H1 (cell line): ENCODE data around the gene USP12. TPM values are rescaled to one million over a fixed set of nuclear protein-coding genes. Genes with fewer than 3 reads are reported as not detected.

ENCODE experiments used
- CTCF ChIA-PET: fragments of 300-600 bp; sonication (Branson Sonifier 250); formaldehyde crosslinking; loops from one replicate; lab custom pipeline; 2021; ENCODE audit not compliant: partially characterized antibody; lab: Charles Lee
- POLR2A ChIA-PET: fragments of 300-600 bp; sonication (Branson Sonifier 250); formaldehyde crosslinking; loops from one replicate; lab custom pipeline; 2021; ENCODE audit warnings: inconsistent platforms; ENCODE audit not compliant: partially characterized antibody; lab: Charles Lee
- DNase-seq, 2 experiments: peaks; one replicate each; pipeline versions ENCODE4 v3.0.0 to v3.0.0-alpha.2; 2010 to 2022; ENCODE audit warnings: low spot score in 2 of 2, low read depth in 1 of 2, mixed read lengths in 1 of 2
- FAIRE-seq: peaks from 2 replicates; lab custom pipeline; 2011; peaks lifted over from hg19 to GRCh38; lab: Jason Lieb, UNC
- H2AFZ ChIP-seq: 2 replicates; pipeline ENCODE4 v1.8.1; 2012; ENCODE audit warnings: low read length, inconsistent platforms
- H2AK5ac ChIP-seq: 2 replicates; pipeline ENCODE4 v1.6.1; 2013; ENCODE audit warnings: low read depth, low read length
- H2BK120ac ChIP-seq: replicated peaks from 2 replicates; pipeline ENCODE3; 2013; ENCODE audit warnings: low read depth, low read length, inconsistent platforms
- H2BK12ac ChIP-seq: 2 replicates; pipeline ENCODE4 v1.6.1; 2013; ENCODE audit warnings: low read depth, low read length
- H2BK15ac ChIP-seq: 2 replicates; pipeline ENCODE4 v1.6.1; 2013; ENCODE audit warnings: low read length
- H2BK20ac ChIP-seq: 2 replicates; pipeline ENCODE4 v1.6.1; 2013; ENCODE audit warnings: low read length
- H2BK5ac ChIP-seq: 2 replicates; pipeline ENCODE4 v1.6.1; 2013; ENCODE audit warnings: low read depth, low read length
- H3K14ac ChIP-seq: 2 replicates; pipeline ENCODE4 v1.6.1; 2013; ENCODE audit warnings: inconsistent platforms; ENCODE audit not compliant: insufficient read length
- H3K18ac ChIP-seq: 2 replicates; pipeline ENCODE4 v1.6.1; 2013; ENCODE audit warnings: low read length; ENCODE audit errors: extremely low read depth
- H3K23ac ChIP-seq: 2 replicates; pipeline ENCODE4 v1.6.1; 2013; ENCODE audit warnings: inconsistent platforms; ENCODE audit not compliant: insufficient read length
- H3K23me2 ChIP-seq: 2 replicates; pipeline ENCODE4 v1.6.1; 2013; ENCODE audit warnings: low read depth, low read length
- H3K27ac ChIP-seq: 2 replicates; pipeline ENCODE4 v1.6.1; 2011; ENCODE audit warnings: low read depth, low read length, inconsistent platforms
- H3K27me3 ChIP-seq, 4 experiments: replicated peaks in 1 of 4; 1 replicate in 1 of 4; 2 replicates in 3 of 4; pipeline versions ENCODE4 v1.6.1 to v1.8.1; 2011 to 2013; ENCODE audit warnings: low read length in 3 of 4, mild to moderate bottlenecking in 3 of 4, inconsistent platforms in 2 of 4, mixed read lengths in 2 of 4, moderate library complexity in 1 of 4; ENCODE audit not compliant: control insufficient read depth in 3 of 4, insufficient read depth in 3 of 4; ENCODE audit errors: extremely low read depth in 1 of 4
- H3K36me3 ChIP-seq, 4 experiments: 2 replicates each; pipeline versions ENCODE4 v1.6.1 to v1.8.1; 2011 to 2013; ENCODE audit warnings: mild to moderate bottlenecking in 4 of 4, low read length in 3 of 4, moderate library complexity in 2 of 4, control low read depth in 1 of 4, inconsistent platforms in 1 of 4; ENCODE audit not compliant: insufficient read depth in 4 of 4, control insufficient read depth in 2 of 4
- H3K4ac ChIP-seq: replicated peaks from 2 replicates; pipeline ENCODE3; 2013; ENCODE audit warnings: low read length, low read depth, mixed read lengths, inconsistent platforms; ENCODE audit not compliant: insufficient read length
- H3K4me1 ChIP-seq, 4 experiments: replicated peaks in 1 of 4; 1 replicate in 1 of 4; 2 replicates in 3 of 4; pipeline versions ENCODE4 v1.6.1 to v1.8.1; 2011 to 2013; ENCODE audit warnings: low read length in 3 of 4, inconsistent platforms in 2 of 4, mixed read lengths in 1 of 4; ENCODE audit not compliant: insufficient read depth in 4 of 4, control insufficient read depth in 3 of 4
- H3K4me2 ChIP-seq, 2 experiments: 2 replicates each; pipeline versions ENCODE4 v1.6.1 to v1.8.1; 2011 to 2013; ENCODE audit warnings: low read depth in 2 of 2, low read length in 2 of 2, control low read depth in 1 of 2, inconsistent platforms in 1 of 2, mild to moderate bottlenecking in 1 of 2; ENCODE audit not compliant: insufficient read depth in 1 of 2
- H3K4me3 ChIP-seq, 4 experiments: fragments of 200-600, 300-600 bp in 1 of 4; sonication (generic), shearing (Covaris generic), sonication (Bioruptor Twin) in 1 of 4; 2 replicates each; pipeline versions ENCODE4 v1.5.1 to v1.8.1; 2011 to 2016; ENCODE audit warnings: low read length in 4 of 4, low read depth in 3 of 4, control low read depth in 2 of 4, inconsistent platforms in 2 of 4, mild to moderate bottlenecking in 2 of 4, mixed read lengths in 1 of 4, moderate library complexity in 1 of 4; ENCODE audit not compliant: insufficient read depth in 2 of 4; ENCODE audit errors: extremely low read depth in 1 of 4
- H3K56ac ChIP-seq: replicated peaks from 2 replicates; pipeline ENCODE3; 2013; ENCODE audit warnings: low read depth, mild to moderate bottlenecking, mixed read lengths, low read length, inconsistent platforms; ENCODE audit not compliant: insufficient read length
- H3K79me1 ChIP-seq: 2 replicates; pipeline ENCODE4 v1.6.1; 2013; ENCODE audit warnings: low read depth, low read length, control low read depth
- H3K79me2 ChIP-seq, 2 experiments: 2 replicates each; pipeline versions ENCODE4 v1.6.1 to v1.8.1; 2012 to 2013; ENCODE audit warnings: low read length in 2 of 2, mild to moderate bottlenecking in 2 of 2, inconsistent platforms in 1 of 2; ENCODE audit not compliant: insufficient read depth in 2 of 2, control insufficient read depth in 1 of 2
- H3K9ac ChIP-seq, 4 experiments: replicated peaks in 1 of 4; 1 replicate in 1 of 4; 2 replicates in 3 of 4; pipeline versions ENCODE4 v1.6.1 to v1.8.1; 2011 to 2013; ENCODE audit warnings: low read depth in 3 of 4, low read length in 3 of 4, control low read depth in 2 of 4, mild to moderate bottlenecking in 2 of 4, moderate library complexity in 2 of 4, inconsistent platforms in 1 of 4; ENCODE audit errors: extremely low read depth in 1 of 4
- H3K9me3 ChIP-seq, 2 experiments: 2 replicates each; pipeline versions ENCODE4 v1.6.1 to v1.8.1; 2012 to 2013; ENCODE audit warnings: mild to moderate bottlenecking in 2 of 2, moderate library complexity in 2 of 2, control low read depth in 1 of 2, inconsistent platforms in 1 of 2, low read depth in 1 of 2, low read length in 1 of 2, mixed read lengths in 1 of 2; ENCODE audit not compliant: insufficient read depth in 2 of 2
- H4K20me1 ChIP-seq, 2 experiments: replicated peaks in 1 of 2; 2 replicates each; pipeline versions ENCODE3 to v1.8.1; 2011 to 2013; ENCODE audit warnings: inconsistent platforms in 2 of 2, low read length in 2 of 2, mild to moderate bottlenecking in 1 of 2; ENCODE audit not compliant: insufficient read depth in 2 of 2, control insufficient read depth in 1 of 2
- H4K5ac ChIP-seq: 2 replicates; pipeline ENCODE4 v1.6.1; 2013; ENCODE audit warnings: low read length, low read depth, mixed read lengths, inconsistent platforms; ENCODE audit not compliant: insufficient read length
- H4K8ac ChIP-seq: 2 replicates; pipeline ENCODE4 v1.8.0; 2013; ENCODE audit warnings: mild to moderate bottlenecking, moderate library complexity, low read length, inconsistent platforms; ENCODE audit not compliant: insufficient read depth; ENCODE audit errors: extremely low read depth
- H4K91ac ChIP-seq: replicated peaks from 2 replicates; pipeline ENCODE3; 2013; ENCODE audit warnings: low read length, mixed read lengths, inconsistent platforms; ENCODE audit not compliant: insufficient read length
- PHF8 ChIP-seq: fragments of 200-600 bp; sonication (generic); conservative IDR thresholded peaks from 2 replicates; pipeline ENCODE4 v1.7.1; 2012; ENCODE audit warnings: low read depth, mild to moderate bottlenecking, inconsistent platforms, low read length, moderate library complexity
- WGBS, 2 experiments: shearing (Covaris generic) in 1 of 2; methylation state at CpG; one replicate each; pipeline versions ENCODE4 v1.1.6 to v1.1.7; 2013 to 2015; ENCODE audit warnings: low lambda C conversion rate in 2 of 2, mixed read lengths in 2 of 2, inconsistent platforms in 1 of 2, low coverage in 1 of 2, missing lambda C conversion rate in 1 of 2; ENCODE audit not compliant: insufficient replicate concordance in 2 of 2, insufficient coverage in 1 of 2, insufficient read length in 1 of 2; ENCODE audit errors: extremely low coverage in 1 of 2, missing lambda C conversion rate in 1 of 2; 5-methylcytosine and 5-hydroxymethylcytosine counted together
- polyA plus RNA-seq, 7 experiments: library from polyadenylated mRNA; depleted of rRNA in 3 of 7; stranded (reverse) in 5 of 7; unstranded in 2 of 7; fragments of >200 nt in 5 of 7; fragments of 200-250 nt in 2 of 7; gene quantifications; 1 replicate in 5 of 7; 2 replicates in 1 of 7; 4 replicates in 1 of 7; pipeline versions ENCODE4 v1.2.1 to v1.2.3, GENCODE V29; 2011 to 2013; ENCODE audit warnings: missing spikeins in 2 of 7, mixed read lengths in 2 of 7
- total RNA-seq: library from RNA; stranded (reverse); fragmentation: NEBNext Ultra II Directional; extraction: Animal tissue kit (Norgen Biotek cat#: 25700); gene quantifications from 2 replicates; pipeline ENCODE4 v1.2.1, GENCODE V29; 2021

The USP12 gene
- total and polyA plus RNA-seq, 2 of the 8 experiments (the other 6 are each of a cell fraction or from before 2014, with no cell fraction given) = 4.0 to 30.0 TPM

GRCh38 chr13:27026396-27026795 is 145.2 kb downstream of the USP12 start:
- no peak for FAIRE-seq
- no peaks in the 10 kb centered on the region for H3K79me1 ChIP-seq
- H3K4me2 ChIP-seq = no peak overlapping the region
- H3K27ac ChIP-seq = no peak overlapping the region
- H3K36me3 ChIP-seq = no peaks in the 10 kb centered on the region
- H3K4me3 ChIP-seq = no peak overlapping the region
- WGBS, 2 experiments = 89% methylated on average over 6 of the region's 6 CpGs; no CpG with 5 or more reads in 1 of the 2 experiments
- no peak overlapping the region for H2BK12ac ChIP-seq
- H3K23ac ChIP-seq = no peak overlapping the region
- H3K27me3 ChIP-seq = no peaks in the 10 kb centered on the region; a peak in 1 of 7 replicates
- no peak overlapping the region for H3K18ac ChIP-seq
- no peaks in the 10 kb centered on the region for H3K9me3 ChIP-seq
- H2BK120ac ChIP-seq = no peak overlapping the region
- H2BK20ac ChIP-seq = no peak overlapping the region
- POLR2A ChIA-PET = interaction anchor here (1.5 kb wide), 1 partner anchor 19 kb away, joined by 3 read pairs; no protein-coding TSS in a partner anchor
- DNase-seq = no peak
- H3K23me2 ChIP-seq = no peaks in the 10 kb centered on the region
- no peaks in the 10 kb centered on the region for H3K79me2 ChIP-seq
- no peak overlapping the region for H4K91ac ChIP-seq
- no peak overlapping the region for H2AK5ac ChIP-seq
- H3K14ac ChIP-seq = no peak overlapping the region
- H4K20me1 ChIP-seq = no peaks in the 10 kb centered on the region
- no peak overlapping the region for H3K56ac ChIP-seq
- H2BK15ac ChIP-seq = no peak overlapping the region
- TF ChIP-seq PHF8 = no peak
- H3K4ac ChIP-seq = no peak overlapping the region
- CTCF ChIA-PET = interaction anchor here (1.5 to 1.7 kb wide), 2 partner anchors 41 to 54 kb away, joined by 4 to 6 read pairs; no protein-coding TSS in a partner anchor
- H2AFZ ChIP-seq = no peak overlapping the region
- no peak overlapping the region for H4K5ac ChIP-seq
- no peak overlapping the region for H3K9ac ChIP-seq
- H3K4me1 ChIP-seq = no peaks in the 10 kb centered on the region
- no peak overlapping the region for H4K8ac ChIP-seq
- H2BK5ac ChIP-seq = no peak overlapping the region
